ENCODE measurements around the gene MS4A13.
"Not testable (repeated sequence)": the region's sequence is repeated elsewhere in the genome, so short reads cannot be mapped to it uniquely, and the experiment has no call there.

The MS4A13 gene

DNA sequence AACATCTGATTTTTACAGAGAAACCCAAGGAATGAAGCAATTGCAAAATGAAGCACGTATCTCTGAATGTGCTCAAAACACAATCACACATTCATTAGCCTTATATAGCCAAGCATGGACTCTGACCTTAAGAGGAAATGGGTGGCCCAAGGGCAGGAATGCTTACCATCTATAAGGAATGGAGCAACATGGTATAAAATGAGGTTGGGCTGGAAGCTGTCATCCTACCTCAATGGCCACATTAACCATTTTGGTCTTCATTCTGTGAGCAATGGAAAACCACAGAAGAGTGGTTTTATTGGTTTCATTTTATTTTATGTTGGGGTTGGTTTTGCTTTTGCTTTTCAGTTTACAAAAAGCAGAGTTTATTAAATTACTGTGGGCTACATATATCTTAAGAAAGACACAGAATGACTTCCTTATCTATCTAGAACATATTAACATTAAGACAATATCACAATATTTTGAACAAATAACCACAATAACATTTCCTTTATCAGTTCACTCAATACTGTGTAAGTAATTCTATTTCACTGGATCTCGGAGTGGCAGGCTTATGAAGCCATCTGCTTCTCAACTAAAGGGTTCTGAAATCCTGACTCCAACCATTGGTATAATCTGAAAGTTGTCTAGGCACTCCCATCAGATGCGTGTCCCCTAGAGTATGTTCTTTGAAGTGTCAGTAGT is 10.8 kb upstream of the MS4A13 start:
- in situ Hi-C loops (cut with HindIII; ENCODE audit: low sequenced_read_pairs), result no loop called here
- DNase-seq (ENCODE audit: low read depth, low spot score), result no peak
- no peak overlapping the region for H3K4me3 ChIP-seq (ENCODE audit: low read depth, low read length)
- TF ChIP-seq, protein P1, sequence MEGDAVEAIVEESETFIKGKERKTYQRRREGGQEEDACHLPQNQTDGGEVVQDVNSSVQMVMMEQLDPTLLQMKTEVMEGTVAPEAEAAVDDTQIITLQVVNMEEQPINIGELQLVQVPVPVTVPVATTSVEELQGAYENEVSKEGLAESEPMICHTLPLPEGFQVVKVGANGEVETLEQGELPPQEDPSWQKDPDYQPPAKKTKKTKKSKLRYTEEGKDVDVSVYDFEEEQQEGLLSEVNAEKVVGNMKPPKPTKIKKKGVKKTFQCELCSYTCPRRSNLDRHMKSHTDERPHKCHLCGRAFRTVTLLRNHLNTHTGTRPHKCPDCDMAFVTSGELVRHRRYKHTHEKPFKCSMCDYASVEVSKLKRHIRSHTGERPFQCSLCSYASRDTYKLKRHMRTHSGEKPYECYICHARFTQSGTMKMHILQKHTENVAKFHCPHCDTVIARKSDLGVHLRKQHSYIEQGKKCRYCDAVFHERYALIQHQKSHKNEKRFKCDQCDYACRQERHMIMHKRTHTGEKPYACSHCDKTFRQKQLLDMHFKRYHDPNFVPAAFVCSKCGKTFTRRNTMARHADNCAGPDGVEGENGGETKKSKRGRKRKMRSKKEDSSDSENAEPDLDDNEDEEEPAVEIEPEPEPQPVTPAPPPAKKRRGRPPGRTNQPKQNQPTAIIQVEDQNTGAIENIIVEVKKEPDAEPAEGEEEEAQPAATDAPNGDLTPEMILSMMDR (IDR thresholded peaks at IDR 0.05; ENCODE audit: low read depth, low read length), result no peak

DNA sequence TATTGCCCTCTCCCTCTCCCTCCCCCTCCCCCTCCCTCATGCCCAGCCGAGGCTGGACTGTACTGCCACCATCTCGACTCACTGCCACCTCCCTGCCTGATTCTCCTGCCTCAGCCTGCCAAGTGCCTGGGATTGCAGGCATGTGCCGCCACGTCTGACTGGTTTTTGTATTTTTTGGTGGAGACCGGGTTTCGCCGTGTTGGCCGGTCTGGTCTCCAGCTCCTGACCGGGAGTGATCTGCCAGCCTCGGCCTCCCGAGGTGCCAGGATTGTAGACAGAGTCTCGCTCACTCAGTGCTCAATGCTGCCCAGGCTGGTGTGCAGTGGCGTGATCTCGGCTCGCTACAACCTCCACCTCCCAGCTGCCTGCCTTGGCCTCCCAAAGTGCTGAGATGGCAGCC is 5.6 kb upstream of the MS4A13 start:
- in situ Hi-C loops (cut with HindIII; ENCODE audit: low sequenced_read_pairs); DNase-seq (ENCODE audit: low read depth, low spot score); H3K4me3 ChIP-seq (ENCODE audit: low read depth, low read length): not testable (repeated sequence)

DNA sequence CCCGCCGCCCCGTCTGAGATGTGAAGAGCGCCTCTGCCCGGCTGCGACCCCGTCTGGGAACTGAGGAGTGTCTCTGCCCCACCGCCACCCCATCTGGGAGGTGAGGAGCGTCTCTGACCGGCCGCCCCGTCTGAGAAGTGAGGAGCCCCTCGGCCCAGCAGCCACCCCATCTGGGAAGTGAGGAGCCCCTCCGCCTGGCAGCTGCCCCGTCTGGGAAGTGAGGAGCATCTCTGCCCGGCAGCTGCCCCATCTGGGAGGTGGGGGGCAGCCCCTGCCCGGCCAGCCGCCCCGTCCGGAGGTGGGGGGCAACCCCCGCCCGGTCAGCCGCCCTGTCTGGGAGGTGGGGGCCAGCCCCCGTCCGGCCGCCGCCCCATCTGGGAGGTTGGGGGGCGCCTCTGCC is 5.0 kb upstream of the MS4A13 start:
- DNase-seq (ENCODE audit: low read depth, low spot score); in situ Hi-C loops (cut with HindIII; ENCODE audit: low sequenced_read_pairs); H3K4me3 ChIP-seq (ENCODE audit: low read depth, low read length): not testable (repeated sequence)

DNA sequence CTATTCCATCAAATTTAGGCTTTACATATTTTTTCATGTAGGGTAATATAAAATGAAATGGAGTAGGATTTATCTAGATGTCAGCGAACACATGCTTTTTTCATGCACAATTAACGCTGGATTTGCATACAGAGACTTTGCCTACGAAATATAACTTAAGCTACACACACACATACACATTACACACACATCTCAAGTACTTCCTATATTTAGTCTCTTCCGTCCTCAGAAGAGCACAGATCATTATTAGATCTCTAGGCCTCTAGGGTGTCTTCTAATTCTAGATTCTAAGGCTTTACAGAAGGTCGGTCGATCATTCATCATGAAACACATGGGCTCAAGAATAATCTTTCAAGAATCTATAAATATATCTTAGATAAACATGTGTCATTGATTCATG is 3.8 kb upstream of the MS4A13 start:
- no peak for DNase-seq (ENCODE audit: low read depth, low spot score)
- in situ Hi-C loops (cut with HindIII; ENCODE audit: low sequenced_read_pairs), result no loop called here
- H3K4me3 ChIP-seq (ENCODE audit: low read depth, low read length), result no peak overlapping the region
- TF ChIP-seq, protein P1 (IDR thresholded peaks at IDR 0.05; ENCODE audit: low read depth, low read length), result no peak

DNA sequence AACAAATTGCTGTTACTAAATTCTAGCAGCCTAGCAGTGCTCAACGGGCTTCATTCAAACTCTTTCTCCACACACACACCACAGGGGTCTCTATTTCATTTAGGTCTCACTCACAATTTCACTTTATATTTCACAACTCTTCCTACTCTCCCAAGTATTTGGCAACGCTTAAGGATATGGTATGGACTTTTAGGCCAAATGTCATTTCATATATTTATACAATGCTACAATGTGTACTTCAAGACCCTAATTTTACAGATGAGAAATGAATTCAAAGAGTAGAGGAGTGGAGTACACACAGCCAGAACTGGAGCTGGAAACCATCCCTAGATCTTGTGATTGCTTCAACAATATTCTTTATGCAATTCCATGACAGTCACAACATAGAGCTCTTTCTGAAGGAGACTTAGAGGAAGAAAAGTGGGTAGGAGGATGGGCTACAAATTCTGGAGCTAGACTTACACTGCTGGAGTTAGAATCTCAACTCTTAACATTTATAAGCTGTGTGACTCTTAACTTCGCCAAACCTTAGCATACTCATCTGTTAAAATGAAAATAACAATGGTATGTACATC is 2.5 kb upstream of the MS4A13 start:
- no peak overlapping the region for H3K4me3 ChIP-seq (ENCODE audit: low read depth, low read length)
- in situ Hi-C loops (cut with HindIII; ENCODE audit: low sequenced_read_pairs), result no loop called here
- TF ChIP-seq, protein P1 (IDR thresholded peaks at IDR 0.05; ENCODE audit: low read depth, low read length), result no peak
- DNase-seq (ENCODE audit: low read depth, low spot score), result no peak

DNA sequence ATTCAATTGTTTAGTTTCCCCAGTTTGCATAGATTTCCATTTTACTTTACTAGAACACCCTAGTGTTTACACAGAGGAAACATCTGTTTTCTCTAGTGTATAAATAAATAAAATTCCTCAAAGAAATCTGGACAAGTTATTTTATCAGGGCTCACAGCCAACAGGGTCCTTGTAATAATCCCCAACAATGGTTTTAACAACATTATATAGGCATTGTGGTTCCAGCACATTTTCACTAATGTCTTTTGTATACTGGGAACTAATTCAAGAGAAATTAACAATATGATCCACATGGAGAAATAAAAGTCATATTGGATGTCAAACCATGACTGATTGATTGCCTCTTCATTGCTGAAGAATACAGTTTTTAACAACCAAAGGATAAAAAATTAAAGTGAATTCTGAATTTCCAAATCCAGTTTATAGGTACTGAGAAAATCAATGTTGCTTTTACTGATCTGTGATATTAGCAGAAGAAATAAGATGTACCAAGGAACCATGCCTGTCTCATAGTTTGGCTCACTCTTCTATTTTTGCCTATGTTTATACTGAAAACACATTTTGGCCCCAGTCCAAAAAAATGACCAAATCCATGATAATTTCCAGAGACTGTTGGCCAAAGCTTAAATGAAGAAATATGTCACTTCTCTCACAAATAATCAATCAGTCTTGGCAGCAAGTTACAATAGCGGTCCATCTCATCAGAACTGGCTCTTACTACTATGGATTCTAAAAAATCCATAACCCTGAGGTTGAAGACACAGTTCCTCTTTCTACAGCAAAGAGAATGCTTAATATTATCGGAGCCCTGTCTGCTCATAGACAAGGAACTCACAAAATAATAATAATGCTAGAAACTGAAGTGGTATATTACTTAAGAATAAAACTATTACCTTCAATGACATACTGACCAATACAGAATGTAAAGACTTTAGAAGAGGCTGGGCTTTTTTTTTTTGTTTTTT is 1.4 kb upstream of the MS4A13 start:
- no peak for DNase-seq (ENCODE audit: low read depth, low spot score)
- TF ChIP-seq, protein P1 (IDR thresholded peaks at IDR 0.05; ENCODE audit: low read depth, low read length), result no peak
- H3K4me3 ChIP-seq (ENCODE audit: low read depth, low read length), result no peak overlapping the region
- in situ Hi-C loops (cut with HindIII; ENCODE audit: low sequenced_read_pairs), result no loop called here

DNA sequence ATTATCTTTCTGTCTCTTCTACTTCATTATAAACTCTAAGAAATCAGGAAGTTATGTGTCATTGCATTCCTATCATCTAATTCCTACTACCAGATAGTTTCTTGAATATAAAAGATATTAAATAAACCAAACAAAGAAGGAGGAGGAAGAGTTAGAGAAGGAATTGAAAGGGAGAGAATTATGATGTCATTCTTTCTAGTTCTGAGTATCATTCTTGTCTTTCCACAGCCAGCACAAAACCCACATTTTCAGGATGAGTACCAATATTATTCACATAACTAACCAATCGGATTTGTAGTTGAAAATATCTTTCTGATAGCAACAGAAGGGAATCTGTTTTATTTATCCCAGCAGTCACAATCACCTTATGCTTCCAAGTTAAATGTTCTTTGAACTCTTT is 13.3 kb downstream of the MS4A13 start:
- TF ChIP-seq, protein P1 (IDR thresholded peaks at IDR 0.05; ENCODE audit: low read depth, low read length), result no peak
- in situ Hi-C loops (cut with HindIII; ENCODE audit: low sequenced_read_pairs), result no loop called here
- no peak for DNase-seq (ENCODE audit: low read depth, low spot score)

More for the DNA sequence above, 13.3 kb downstream of the MS4A13 start:
- H3K4me3 ChIP-seq (ENCODE audit: low read depth, low read length), result no peak overlapping the region
